Astrocyte of the cerebellum (primary cell): Measurements from ENCODE around the gene RNU6-9.
A peak's percentile ranks its signal among the peaks of the same experiment; 100 is the strongest.

Source experiments
- DNase-seq: peaks from one replicate; pipeline ENCODE4 v3.0.0-alpha.2; 2011; ENCODE audit warnings: low read depth
- H3K4me3 ChIP-seq: 2 replicates; pipeline ENCODE4 v1.5.1; 2011; ENCODE audit warnings: mild to moderate bottlenecking, low read depth, low read length, moderate library complexity
- in situ Hi-C: cut with HindIII; loops from 2 replicates; pipeline ENCODE4 v1.10.0; 2017; ENCODE audit warnings: low sequenced_read_pairs
- TF ChIP-seq, protein P1 (sequence below): IDR thresholded peaks from 2 replicates; pipeline ENCODE4 v1.5.1; 2012; ENCODE audit warnings: low read length, low read depth, moderate library complexity, mild to moderate bottlenecking; ENCODE audit errors: missing control alignments

Gene RNU6-9

DNA sequence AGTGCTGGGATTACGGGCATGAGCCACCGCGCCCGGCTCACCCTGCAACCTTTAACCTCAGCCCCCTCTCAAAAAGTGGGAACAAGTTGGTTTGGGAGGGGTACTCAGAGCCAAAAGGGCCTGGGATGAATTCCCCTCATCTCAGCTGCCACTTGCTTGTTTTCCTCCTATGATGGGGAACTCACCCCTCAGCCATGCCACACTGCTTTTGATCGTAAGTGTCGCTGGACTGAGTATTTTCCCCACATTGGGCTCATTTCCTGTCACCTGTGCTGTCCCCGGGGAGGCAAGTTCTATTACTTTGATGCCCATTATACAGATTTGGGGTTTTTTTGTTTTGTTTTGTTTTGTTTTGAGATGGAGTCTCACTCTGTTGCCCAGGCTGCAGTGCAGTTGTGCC is 13.2 kb downstream of the RNU6-9 start:
- in situ Hi-C loops: no loop called here
- H3K4me3 ChIP-seq: no peak overlapping the region
- DNase-seq: no peak
- TF ChIP-seq, protein P1, sequence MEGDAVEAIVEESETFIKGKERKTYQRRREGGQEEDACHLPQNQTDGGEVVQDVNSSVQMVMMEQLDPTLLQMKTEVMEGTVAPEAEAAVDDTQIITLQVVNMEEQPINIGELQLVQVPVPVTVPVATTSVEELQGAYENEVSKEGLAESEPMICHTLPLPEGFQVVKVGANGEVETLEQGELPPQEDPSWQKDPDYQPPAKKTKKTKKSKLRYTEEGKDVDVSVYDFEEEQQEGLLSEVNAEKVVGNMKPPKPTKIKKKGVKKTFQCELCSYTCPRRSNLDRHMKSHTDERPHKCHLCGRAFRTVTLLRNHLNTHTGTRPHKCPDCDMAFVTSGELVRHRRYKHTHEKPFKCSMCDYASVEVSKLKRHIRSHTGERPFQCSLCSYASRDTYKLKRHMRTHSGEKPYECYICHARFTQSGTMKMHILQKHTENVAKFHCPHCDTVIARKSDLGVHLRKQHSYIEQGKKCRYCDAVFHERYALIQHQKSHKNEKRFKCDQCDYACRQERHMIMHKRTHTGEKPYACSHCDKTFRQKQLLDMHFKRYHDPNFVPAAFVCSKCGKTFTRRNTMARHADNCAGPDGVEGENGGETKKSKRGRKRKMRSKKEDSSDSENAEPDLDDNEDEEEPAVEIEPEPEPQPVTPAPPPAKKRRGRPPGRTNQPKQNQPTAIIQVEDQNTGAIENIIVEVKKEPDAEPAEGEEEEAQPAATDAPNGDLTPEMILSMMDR: no peak

DNA sequence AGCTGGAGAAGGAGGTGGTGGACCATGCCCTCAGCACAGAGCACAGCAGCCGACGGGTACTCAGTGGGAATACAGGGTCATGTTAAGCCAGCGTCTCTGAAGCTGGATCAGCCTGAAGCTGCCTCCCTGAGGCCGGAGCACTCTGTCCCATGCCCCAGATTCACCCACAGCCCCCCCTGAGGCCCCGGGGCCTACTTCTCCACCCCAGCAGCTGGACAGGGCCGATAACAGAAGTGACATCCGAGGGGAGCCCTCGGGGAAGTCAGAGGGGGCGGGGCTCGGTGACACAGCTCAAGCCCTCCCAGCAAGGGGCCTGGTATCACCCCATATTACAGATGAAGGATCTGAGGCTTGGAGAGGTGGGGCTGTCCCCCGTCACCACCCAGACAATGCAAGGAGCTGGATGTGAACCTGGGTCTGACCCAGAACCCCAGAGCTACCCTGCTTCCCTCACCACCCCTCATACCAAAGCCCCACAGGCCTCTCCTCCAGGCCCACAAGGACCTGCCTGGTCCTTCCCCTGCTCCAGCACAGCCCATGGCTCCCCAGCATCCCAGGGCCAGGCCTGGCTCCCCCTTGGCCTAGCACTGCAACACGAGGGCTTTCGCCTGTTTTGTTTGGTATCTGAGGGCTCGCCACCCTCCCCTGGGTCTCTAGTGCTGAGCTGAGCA is 14.0 kb downstream of the RNU6-9 start:
- in situ Hi-C loops: no loop called here
- no peak overlapping the region for H3K4me3 ChIP-seq
- DNase-seq: no peak
- TF ChIP-seq, protein P1: no peak

DNA sequence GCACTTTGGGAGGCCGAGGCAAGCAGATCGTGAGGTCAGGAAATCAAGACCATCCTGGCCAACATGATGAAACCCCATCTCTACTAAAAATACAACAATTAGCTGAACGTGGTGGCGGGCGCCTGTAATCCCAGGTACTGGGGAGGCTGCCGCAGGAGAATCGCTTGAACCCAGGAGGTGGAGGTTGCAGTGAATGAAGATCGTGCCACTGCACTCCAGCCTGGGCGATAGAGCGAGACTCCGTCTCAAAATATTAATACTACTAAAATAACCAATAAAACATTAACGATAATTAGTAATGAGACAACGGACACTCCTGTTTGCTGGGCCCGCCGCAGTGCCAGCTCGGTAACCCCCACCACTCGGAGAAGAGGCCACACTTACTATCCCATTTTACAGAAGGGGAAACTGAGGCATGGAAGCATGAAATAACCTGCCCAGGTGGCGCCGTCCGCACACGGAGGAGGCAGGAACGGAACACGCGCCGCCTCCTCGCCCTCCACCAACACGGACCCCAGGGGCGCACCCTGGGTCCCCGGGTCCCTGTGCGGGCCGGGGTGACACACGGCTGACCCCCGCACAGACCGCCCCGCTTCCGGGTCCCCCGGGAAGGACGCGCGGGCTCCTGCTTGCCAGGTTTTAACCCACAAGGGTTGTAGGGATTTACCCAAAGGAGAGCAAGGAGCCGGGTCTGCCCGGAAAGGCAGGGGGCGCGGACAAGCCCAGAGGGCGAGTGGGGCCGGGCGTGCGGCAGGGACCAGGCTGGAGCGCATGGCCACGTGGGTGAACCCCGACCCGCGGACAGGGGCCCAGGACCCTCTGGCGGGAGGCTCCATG is 18.1 kb downstream of the RNU6-9 start:
- in situ Hi-C loops: no loop called here
- no peak for DNase-seq
- TF ChIP-seq, protein P1: no peak
- peak overlapping the region; percentile 26 for H3K4me3 ChIP-seq

DNA sequence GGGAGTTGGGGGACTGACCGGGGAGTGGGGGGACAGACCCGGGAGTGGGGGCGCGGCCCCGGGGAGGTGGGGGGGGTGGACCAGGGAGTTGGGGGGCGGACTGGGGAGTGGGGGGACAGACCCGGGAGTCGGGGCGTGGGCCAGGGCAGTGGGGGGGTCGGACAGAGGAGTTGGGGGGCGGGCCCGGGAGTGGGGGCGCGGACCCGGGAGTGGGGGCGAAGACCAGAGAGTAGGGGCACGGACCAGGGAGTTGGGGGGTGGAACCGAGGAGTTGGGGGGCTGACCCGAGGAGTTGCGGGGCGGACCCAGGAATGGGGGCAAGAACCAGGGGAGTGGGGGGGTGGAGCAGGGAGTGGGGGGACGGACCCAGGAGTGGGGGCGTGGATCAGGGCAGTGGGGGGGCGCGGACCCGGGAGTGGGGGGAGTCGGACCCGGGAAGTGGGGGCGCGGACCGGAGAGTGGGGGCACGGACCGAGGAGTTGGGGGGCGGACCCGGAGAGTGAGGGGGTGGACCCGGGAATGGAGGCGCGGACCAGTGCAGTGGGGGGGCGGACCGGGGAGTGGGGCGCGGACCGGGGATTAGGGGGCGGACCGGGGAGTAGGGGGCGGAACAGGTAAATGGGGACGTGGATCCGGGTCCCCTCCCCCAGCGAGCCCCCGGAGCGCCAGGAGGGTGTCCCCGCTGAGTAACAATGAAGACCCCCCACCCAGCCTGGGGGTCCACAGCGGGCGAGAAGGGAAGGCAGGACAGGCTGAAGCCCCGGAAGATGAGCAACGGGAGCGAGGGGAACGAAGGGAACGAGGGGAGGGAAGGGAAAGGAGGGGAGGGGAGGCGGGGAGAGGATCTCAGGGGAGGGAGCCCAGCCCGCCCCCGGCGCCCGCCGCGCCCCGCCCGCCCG is 19.1 kb downstream of the RNU6-9 start:
- in situ Hi-C loops: no loop called here
- H3K4me3 ChIP-seq: peak overlapping the region; percentile 78
- TF ChIP-seq, protein P1: no peak
- no peak for DNase-seq

DNA sequence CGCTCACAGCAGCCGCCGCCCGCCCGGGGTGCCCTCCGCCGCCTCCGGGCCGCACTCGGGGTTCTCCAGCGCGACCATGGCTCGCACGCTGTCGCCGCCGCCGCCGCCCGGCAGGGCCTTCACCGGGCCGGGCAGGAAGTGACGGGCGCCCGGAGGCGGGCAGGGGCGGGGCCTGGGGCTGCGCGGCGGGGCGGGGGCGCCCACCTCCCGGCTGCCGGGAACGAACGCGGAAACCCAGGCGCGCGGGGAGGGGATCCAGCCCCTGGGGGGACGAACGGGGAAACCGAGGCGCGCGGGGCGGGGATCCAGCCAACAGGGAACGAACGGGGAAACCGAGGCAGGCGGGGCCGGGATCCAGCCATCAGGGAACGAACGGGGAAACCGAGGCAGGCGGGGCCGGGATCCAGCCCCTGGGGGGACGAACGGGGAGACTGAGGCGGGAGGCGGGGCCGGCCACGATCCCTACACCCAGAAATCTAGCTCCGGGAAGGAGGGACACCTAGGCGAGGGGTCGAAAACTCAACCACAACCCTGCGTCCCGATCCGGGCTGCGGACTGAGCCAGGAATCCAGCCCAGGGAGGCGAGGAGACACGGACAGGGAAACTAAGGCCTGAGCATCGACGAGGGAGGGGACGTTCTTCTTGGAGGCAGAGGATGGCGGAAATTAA is 19.9 kb downstream of the RNU6-9 start, which contains the start of gene R3HDM4:
Gene R3HDM4 (minus strand): TSS at position 140 of the 669 bp plus-strand sequence. CDS start 62 bp downstream, at position 78.
- DNase-seq: no peak
- in situ Hi-C loops: no loop called here
- H3K4me3 ChIP-seq: peak within 1 kb of the TSS; percentile 78
- TF ChIP-seq, protein P1: no peak
